DOHH2 (cell line): ENCODE results near the gene NUP35.

ENCODE experiments used
- H3F3A ChIP-seq: fragments of 200-600 bp; sonication (generic), shearing (Covaris generic); 2 replicates; pipeline ENCODE4 v1.6.0; 2016; ENCODE audit warnings: antibody characterized with exemption, mild to moderate bottlenecking; ENCODE audit not compliant: control insufficient read depth, insufficient read depth
- H3K27ac ChIP-seq: fragments of 200-600 bp; sonication (generic); 2 replicates; pipeline ENCODE4 v1.5.1; 2014; ENCODE audit warnings: low read depth, mild to moderate bottlenecking, low read length, moderate library complexity
- H3K27me3 ChIP-seq: fragments of 200-600 bp; sonication (generic); 2 replicates; pipeline ENCODE4 v1.6.1; 2014; ENCODE audit warnings: mild to moderate bottlenecking, low read length, mixed read lengths; ENCODE audit not compliant: control insufficient read depth
- H3K36me3 ChIP-seq: fragments of 200-600 bp; sonication (generic); 2 replicates; pipeline ENCODE4 v1.6.1; 2014; ENCODE audit warnings: mild to moderate bottlenecking, low read length, moderate library complexity, mixed read lengths; ENCODE audit not compliant: control insufficient read depth
- H3K4me1 ChIP-seq: fragments of 200-600 bp; sonication (generic); 2 replicates; pipeline ENCODE4 v1.6.1; 2014; ENCODE audit warnings: mild to moderate bottlenecking, low read length, mixed read lengths; ENCODE audit not compliant: control insufficient read depth
- H3K4me2 ChIP-seq: fragments of 200-600 bp; sonication (generic); 2 replicates; pipeline ENCODE4 v1.6.0; 2014; ENCODE audit warnings: mild to moderate bottlenecking, low read length, moderate library complexity
- H3K4me3 ChIP-seq: fragments of 200-600 bp; sonication (generic); 2 replicates; pipeline ENCODE4 v1.5.1; 2014; ENCODE audit warnings: mild to moderate bottlenecking, low read length, mixed read lengths
- H3K79me2 ChIP-seq: fragments of 200-600 bp; sonication (generic); 2 replicates; pipeline ENCODE4 v1.6.1; 2014; ENCODE audit warnings: mild to moderate bottlenecking, low read length, mixed read lengths; ENCODE audit not compliant: control insufficient read depth
- H3K9me2 ChIP-seq: fragments of 200-600 bp; sonication (generic); replicated peaks from 2 replicates; pipeline ENCODE4 v1.6.1; 2014; ENCODE audit warnings: mild to moderate bottlenecking, low read length, mixed read lengths; ENCODE audit not compliant: control insufficient read depth
- H3K9me3 ChIP-seq: fragments of 200-600 bp; sonication (generic); 2 replicates; pipeline ENCODE4 v1.6.1; 2014; ENCODE audit warnings: antibody characterized with exemption, low read length, mixed read lengths; ENCODE audit not compliant: control insufficient read depth, insufficient read depth
- H4K20me1 ChIP-seq: fragments of 200-600 bp; sonication (generic); 2 replicates; pipeline ENCODE4 v1.6.0; 2014; ENCODE audit warnings: low read depth, mild to moderate bottlenecking, antibody characterized with exemption, low read length, moderate library complexity; ENCODE audit not compliant: control insufficient read depth, insufficient read depth
- CTCF ChIP-seq: fragments of 200-600 bp; sonication (generic); IDR thresholded peaks from one replicate; pipeline ENCODE4 v1.5.1; 2014; ENCODE audit warnings: antibody characterized with exemption, mild to moderate bottlenecking, low read depth, low read length; ENCODE audit not compliant: poor library complexity, severe bottlenecking
- EZH2phosphoT487 ChIP-seq: fragments of 200-600 bp; sonication (generic); IDR thresholded peaks from 2 replicates; pipeline ENCODE4 v1.6.1; 2017; ENCODE audit warnings: borderline replicate concordance, mild to moderate bottlenecking, antibody characterized with exemption, low read length, moderate library complexity, mixed read lengths

Gene NUP35

GRCh38 chr2:183195397-183195796 lies 71.2 kb downstream of the NUP35 start:
- TF ChIP-seq EZH2phosphoT487 (no peak), CTCF (no peak)
- Histone ChIP-seq H3K27ac (no peak overlapping the region), H3K4me2 (no peak overlapping the region), H3K79me2 (no peaks in the 10 kb centered on the region), H3K9me2 (no peaks in the 10 kb centered on the region), H3K36me3 (peaks cover 31% of the 10 kb centered on the region), H3K4me3 (no peak overlapping the region), H3K4me1 (no peaks in the 10 kb centered on the region), H3K27me3 (no peaks in the 10 kb centered on the region), H4K20me1 (no peaks in the 10 kb centered on the region), H3K9me3 (no peaks in the 10 kb centered on the region), H3F3A (no peaks in the 10 kb centered on the region)

GRCh38 chr2:183195998-183196409 lies 71.8 kb downstream of the NUP35 start:
- Histone ChIP-seq H3K79me2 (no peaks in the 10 kb centered on the region), H3K4me1 (no peaks in the 10 kb centered on the region), H4K20me1 (no peaks in the 10 kb centered on the region), H3K27ac (no peak overlapping the region), H3K36me3 (peaks cover 29% of the 10 kb centered on the region), H3F3A (no peaks in the 10 kb centered on the region), H3K27me3 (no peaks in the 10 kb centered on the region), H3K4me2 (no peak overlapping the region), H3K9me2 (no peaks in the 10 kb centered on the region), H3K4me3 (no peak overlapping the region), H3K9me3 (no peaks in the 10 kb centered on the region)
- no peak for TF ChIP-seq CTCF
- no peak for TF ChIP-seq EZH2phosphoT487

- Histone ChIP-seq H3K9me2 (no peaks in the 10 kb centered on the region), H3K4me1 (no peaks in the 10 kb centered on the region), H3K79me2 (no peaks in the 10 kb centered on the region), H3K27me3 (no peaks in the 10 kb centered on the region), H4K20me1 (no peaks in the 10 kb centered on the region), H3F3A (no peaks in the 10 kb centered on the region), H3K4me2 (no peak overlapping the region), H3K27ac (no peak overlapping the region), H3K36me3 (no peaks in the 10 kb centered on the region), H3K4me3 (no peak overlapping the region), H3K9me3 (no peaks in the 10 kb centered on the region)
- TF ChIP-seq CTCF = no peak
- no peak for TF ChIP-seq EZH2phosphoT487
These were observed 80.2 kb downstream of the NUP35 start for GRCh38 chr2:183204397-183204796.

- no peaks in the 10 kb centered on the region for H3K9me3 ChIP-seq
These were observed 82.9 kb downstream of the NUP35 start for GRCh38 chr2:183207110-183207509.

More at GRCh38 chr2:183207110-183207509, 82.9 kb downstream of the NUP35 start:
- no peaks in the 10 kb centered on the region for H3K4me1 ChIP-seq
- no peak overlapping the region for H3K4me3 ChIP-seq
- H4K20me1 ChIP-seq = no peaks in the 10 kb centered on the region
- H3K9me2 ChIP-seq = no peaks in the 10 kb centered on the region
- no peak overlapping the region for H3K27ac ChIP-seq
- H3K27me3 ChIP-seq = no peaks in the 10 kb centered on the region
- H3K36me3 ChIP-seq = no peaks in the 10 kb centered on the region
- H3K79me2 ChIP-seq = no peaks in the 10 kb centered on the region
- TF ChIP-seq EZH2phosphoT487 (no peak), CTCF (no peak)
- H3K4me2 ChIP-seq = no peak overlapping the region
- no peaks in the 10 kb centered on the region for H3F3A ChIP-seq
